Keratinocyte (primary cell): ENCODE results near the gene CRAMP1. TPM values are rescaled to one million over a fixed set of nuclear protein-coding genes. Genes with fewer than 3 reads are reported as not detected.

Experiments
- DNase-seq: peaks from one replicate; pipeline ENCODE4 v3.0.0-alpha.2; 2011; ENCODE audit warnings: low read depth, missing footprints, low spot score
- FAIRE-seq: peaks from 2 replicates; lab custom pipeline; 2011; peaks lifted over from hg19 to GRCh38; lab: Jason Lieb, UNC
- H2AFZ ChIP-seq: 2 replicates; pipeline ENCODE4 v1.6.0; 2012; ENCODE audit warnings: low read length, control low read depth, inconsistent platforms; ENCODE audit not compliant: control insufficient read depth
- H3K27ac ChIP-seq: 2 replicates; pipeline ENCODE4 v1.5.1; 2011; ENCODE audit warnings: low read length; ENCODE audit not compliant: control insufficient read depth, insufficient read depth
- H3K27me3 ChIP-seq: 3 replicates; pipeline ENCODE4 v1.6.0; 2011; ENCODE audit warnings: low read length; ENCODE audit not compliant: control insufficient read depth, insufficient read depth; ENCODE audit errors: extremely low read depth
- H3K36me3 ChIP-seq, 2 experiments: 2 replicates in 1 of 2; 3 replicates in 1 of 2; pipeline ENCODE4 v1.5.1; 2011; ENCODE audit warnings: low read length in 2 of 2, mild to moderate bottlenecking in 1 of 2; ENCODE audit not compliant: control insufficient read depth in 2 of 2, insufficient read depth in 2 of 2; ENCODE audit errors: extremely low read depth in 1 of 2
- H3K4me1 ChIP-seq: 3 replicates; pipeline ENCODE4 v1.5.1; 2011; ENCODE audit warnings: low read length; ENCODE audit not compliant: control insufficient read depth, insufficient read depth; ENCODE audit errors: extremely low read depth
- H3K4me2 ChIP-seq: 3 replicates; pipeline ENCODE4 v1.6.0; 2011; ENCODE audit warnings: low read depth, low read length; ENCODE audit not compliant: control insufficient read depth, insufficient read depth; ENCODE audit errors: extremely low read depth
- H3K4me3 ChIP-seq, 3 experiments: fragments of 200-600 bp in 1 of 3; sonication (generic) in 1 of 3; 2 replicates in 2 of 3; 3 replicates in 1 of 3; pipeline ENCODE4 v1.5.1; 2011 to 2016; ENCODE audit warnings: low read length in 3 of 3, mild to moderate bottlenecking in 3 of 3, control low read depth in 2 of 3, inconsistent platforms in 1 of 3, low read depth in 1 of 3, mixed read lengths in 1 of 3, mixed run types in 1 of 3, moderate library complexity in 1 of 3; ENCODE audit not compliant: control insufficient read depth in 2 of 3, insufficient read depth in 2 of 3; ENCODE audit errors: extremely low read depth in 1 of 3
- H3K79me2 ChIP-seq: 2 replicates; pipeline ENCODE4 v1.6.0; 2012; ENCODE audit warnings: low read length; ENCODE audit not compliant: control insufficient read depth, insufficient read depth
- H3K9ac ChIP-seq: 3 replicates; pipeline ENCODE4 v1.6.0; 2011; ENCODE audit warnings: low read length; ENCODE audit not compliant: control insufficient read depth, insufficient read depth; ENCODE audit errors: extremely low read depth
- H3K9me1 ChIP-seq: 3 replicates; pipeline ENCODE4 v1.6.0; 2011; ENCODE audit warnings: low read length; ENCODE audit not compliant: control insufficient read depth, insufficient read depth; ENCODE audit errors: extremely low read depth
- H3K9me3 ChIP-seq: 2 replicates; pipeline ENCODE4 v1.5.1; 2012; ENCODE audit warnings: low read depth, low read length; ENCODE audit not compliant: control insufficient read depth
- H4K20me1 ChIP-seq: 3 replicates; pipeline ENCODE4 v1.6.0; 2011; ENCODE audit warnings: low read length; ENCODE audit not compliant: control insufficient read depth, insufficient read depth; ENCODE audit errors: extremely low read depth
- EZH2 ChIP-seq: IDR thresholded peaks from one replicate; pipeline ENCODE4 v1.6.1; 2012; ENCODE audit warnings: inconsistent platforms, mild to moderate bottlenecking, low read length, moderate library complexity
- dilution Hi-C: fragments of 300-500 bp; cut with MboI; formaldehyde crosslinking; loops from one replicate; pipeline ENCODE4 v1.7.0; 2020; ENCODE audit warnings: low sequenced_read_pairs; ENCODE audit not compliant: extremely low pct_ligation_motif_present
- polyA plus RNA-seq, 5 experiments: library from polyadenylated mRNA; depleted of rRNA in 3 of 5; stranded (reverse) in 3 of 5; stranded (forward) in 1 of 5; unstranded in 1 of 5; fragments of >200 nt; gene quantifications; 1 replicate in 1 of 5; 2 replicates in 3 of 5; 3 replicates in 1 of 5; pipeline versions ENCODE4 v1.2.1 to v1.2.3, GENCODE V29; 2011 to 2012; ENCODE audit warnings: missing spikeins in 2 of 5, low read depth in 1 of 5, low replicate concordance in 1 of 5
- TF ChIP-seq, protein P1 (sequence below), 3 experiments: IDR thresholded peaks in 1 of 3; conservative IDR thresholded peaks in 1 of 3; optimal IDR thresholded peaks in 1 of 3; 2 replicates in 2 of 3; 3 replicates in 1 of 3; pipeline versions ENCODE3 to v1.5.1; 2011; ENCODE audit warnings: low read length in 3 of 3, mild to moderate bottlenecking in 3 of 3, moderate library complexity in 2 of 3, control low read depth in 1 of 3, inconsistent platforms in 1 of 3; ENCODE audit not compliant: insufficient read depth in 2 of 3; ENCODE audit errors: extremely low read depth in 1 of 3

CRAMP1 gene
- polyA plus RNA-seq, 1 donor (not counting 4 experiments of a cell fraction or from before 2014, with no cell fraction given), result 6.5 TPM

DNA sequence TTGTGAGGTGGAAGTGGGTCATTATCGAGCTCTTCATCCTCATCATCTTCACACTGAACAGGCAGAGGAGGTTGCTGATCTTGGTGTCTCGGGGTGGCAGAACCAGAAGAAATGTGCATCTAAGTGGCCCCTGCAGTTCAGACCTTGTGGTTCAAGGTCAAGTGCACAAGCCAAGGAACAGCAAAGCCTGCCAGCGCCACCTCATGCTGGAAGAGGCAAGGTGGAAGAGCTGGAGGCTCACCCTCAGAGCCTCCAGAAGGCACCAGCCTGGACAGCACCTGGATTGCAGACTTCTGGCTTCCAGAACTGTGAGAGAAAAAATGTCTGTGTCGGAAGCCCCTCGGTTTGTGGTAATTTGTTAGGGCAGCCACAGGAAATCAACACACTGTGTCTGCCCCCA, 32.9 kb upstream of the CRAMP1 start:
- Histone ChIP-seq H3K9me3 (no peaks in the 10 kb centered on the region), H3K27ac (no peak overlapping the region), H3K79me2 (no peaks in the 10 kb centered on the region), H3K36me3 (peaks cover 2 to 7% of the 10 kb centered on the region in 2 experiments), H3K27me3 (no peaks in the 10 kb centered on the region), H4K20me1 (no peaks in the 10 kb centered on the region), H3K4me1 (no peaks in the 10 kb centered on the region), H3K9me1 (no peaks in the 10 kb centered on the region), H3K9ac (no peak overlapping the region), H3K4me2 (no peak overlapping the region), H3K4me3 (no peak overlapping the region), H2AFZ (no peak overlapping the region)
- DNase-seq (no peak), FAIRE-seq (no peak)
- TF ChIP-seq, protein P1, sequence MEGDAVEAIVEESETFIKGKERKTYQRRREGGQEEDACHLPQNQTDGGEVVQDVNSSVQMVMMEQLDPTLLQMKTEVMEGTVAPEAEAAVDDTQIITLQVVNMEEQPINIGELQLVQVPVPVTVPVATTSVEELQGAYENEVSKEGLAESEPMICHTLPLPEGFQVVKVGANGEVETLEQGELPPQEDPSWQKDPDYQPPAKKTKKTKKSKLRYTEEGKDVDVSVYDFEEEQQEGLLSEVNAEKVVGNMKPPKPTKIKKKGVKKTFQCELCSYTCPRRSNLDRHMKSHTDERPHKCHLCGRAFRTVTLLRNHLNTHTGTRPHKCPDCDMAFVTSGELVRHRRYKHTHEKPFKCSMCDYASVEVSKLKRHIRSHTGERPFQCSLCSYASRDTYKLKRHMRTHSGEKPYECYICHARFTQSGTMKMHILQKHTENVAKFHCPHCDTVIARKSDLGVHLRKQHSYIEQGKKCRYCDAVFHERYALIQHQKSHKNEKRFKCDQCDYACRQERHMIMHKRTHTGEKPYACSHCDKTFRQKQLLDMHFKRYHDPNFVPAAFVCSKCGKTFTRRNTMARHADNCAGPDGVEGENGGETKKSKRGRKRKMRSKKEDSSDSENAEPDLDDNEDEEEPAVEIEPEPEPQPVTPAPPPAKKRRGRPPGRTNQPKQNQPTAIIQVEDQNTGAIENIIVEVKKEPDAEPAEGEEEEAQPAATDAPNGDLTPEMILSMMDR (optimal IDR thresholded peaks at IDR 0.05 in 1 of 3, IDR thresholded peaks at IDR 0.05 in 1 of 3, conservative IDR thresholded peaks at IDR 0.05 in 1 of 3; ENCODE audit: extremely low read depth in 1 of 3, insufficient read depth in 2 of 3, low read length in 3 of 3), result peak in 1 of 3 experiments; percentile 28
- no peak for TF ChIP-seq EZH2
- dilution Hi-C loops, result no loop called here

DNA sequence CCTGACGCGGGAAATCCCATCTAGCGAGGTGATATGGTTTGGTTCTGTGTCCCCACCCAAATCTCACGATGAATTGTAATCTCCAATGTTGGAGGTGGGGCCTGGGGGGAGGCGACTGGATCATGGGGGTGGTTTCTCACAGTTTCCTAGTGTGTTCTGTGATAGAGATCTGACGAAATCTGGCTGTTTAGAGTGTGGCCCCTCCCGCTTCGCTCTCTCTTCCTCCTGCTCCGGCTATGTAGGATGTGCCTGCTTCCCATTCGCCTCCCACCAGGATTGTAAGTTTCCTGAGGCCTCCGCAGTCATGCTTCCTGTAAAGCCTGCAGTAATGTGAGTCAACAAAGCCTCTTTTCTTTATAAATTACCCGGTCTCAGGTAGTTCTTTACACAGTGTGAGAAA, 31.9 kb upstream of the CRAMP1 start:
- H3K9me1 ChIP-seq, result no peaks in the 10 kb centered on the region
- DNase-seq (no peak), FAIRE-seq (no peak)
- no peaks in the 10 kb centered on the region for H4K20me1 ChIP-seq
- H3K4me2 ChIP-seq, result no peak overlapping the region
- no peaks in the 10 kb centered on the region for H3K9me3 ChIP-seq
- H2AFZ ChIP-seq, result no peak overlapping the region
- H3K9ac ChIP-seq, result no peak overlapping the region
- dilution Hi-C loops, result no loop called here
- H3K79me2 ChIP-seq, result no peaks in the 10 kb centered on the region
- no peaks in the 10 kb centered on the region for H3K27me3 ChIP-seq
- no peak for TF ChIP-seq EZH2
- TF ChIP-seq, protein P1 (optimal IDR thresholded peaks at IDR 0.05 in 1 of 3, IDR thresholded peaks at IDR 0.05 in 1 of 3, conservative IDR thresholded peaks at IDR 0.05 in 1 of 3; ENCODE audit: extremely low read depth in 1 of 3, insufficient read depth in 2 of 3, low read length in 3 of 3), result no peak
- no peak overlapping the region for H3K27ac ChIP-seq
- peaks cover 2 to 10% of the 10 kb centered on the region in 2 experiments for H3K36me3 ChIP-seq
- H3K4me3 ChIP-seq, result no peak overlapping the region
- H3K4me1 ChIP-seq, result no peaks in the 10 kb centered on the region
